ENCODE measurements around the gene DHRSX.

GRCh38 chrX:2192584-2193272, 308.0 kb downstream of the DHRSX start:
- TF ChIP-seq POLR2A (IDR thresholded peaks at IDR 0.05), result no peak
- no peak for TF ChIP-seq CTCF (IDR thresholded peaks at IDR 0.05)

All from testis (tissue), 2 donors.